ENCODE measurements around the gene ACVR2A. TPM values are rescaled to one million over a fixed set of nuclear protein-coding genes. Genes with fewer than 3 reads are reported as not detected.

ACVR2A gene
- total RNA-seq, 6 experiments from 2014 or later, result 4.1 to 6.2 (median 5.0) TPM

DNA sequence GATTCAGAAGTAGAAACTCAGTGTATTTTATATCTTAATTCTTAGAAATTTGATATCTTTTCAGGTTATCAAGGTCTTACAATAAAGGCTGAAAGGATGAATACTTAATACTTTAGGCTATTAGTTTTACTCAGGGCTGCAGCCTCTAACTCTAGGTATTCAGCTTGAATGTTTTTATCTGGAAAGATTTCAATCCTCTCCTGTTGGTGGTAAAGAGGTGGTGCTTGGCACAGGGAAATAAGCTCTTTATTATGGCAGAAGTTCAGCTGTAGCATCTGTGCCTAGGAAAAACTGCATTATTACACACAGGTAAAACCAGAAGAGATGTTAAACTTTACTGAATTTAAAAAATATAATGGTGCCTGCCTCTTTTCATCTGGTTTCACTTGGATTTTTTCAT, 11.1 kb downstream of the ACVR2A start:
- Mint-ChIP-seq H3K4me1 (ENCODE audit: low read depth) (peaks cover under 1% of the 10 kb centered on the region; the same call in 1 of the 2 replicates), H3K27me3 (ENCODE audit: insufficient read depth) (no peaks in the 10 kb centered on the region), H3K27ac (no peak overlapping the region), H3K9me3 (no peaks in the 10 kb centered on the region), H3K4me3 (no peak overlapping the region), H3K36me3 (ENCODE audit: low read depth) (no peaks in the 10 kb centered on the region)
- DNase-seq, result no peak
- TF ChIP-seq, protein P1, sequence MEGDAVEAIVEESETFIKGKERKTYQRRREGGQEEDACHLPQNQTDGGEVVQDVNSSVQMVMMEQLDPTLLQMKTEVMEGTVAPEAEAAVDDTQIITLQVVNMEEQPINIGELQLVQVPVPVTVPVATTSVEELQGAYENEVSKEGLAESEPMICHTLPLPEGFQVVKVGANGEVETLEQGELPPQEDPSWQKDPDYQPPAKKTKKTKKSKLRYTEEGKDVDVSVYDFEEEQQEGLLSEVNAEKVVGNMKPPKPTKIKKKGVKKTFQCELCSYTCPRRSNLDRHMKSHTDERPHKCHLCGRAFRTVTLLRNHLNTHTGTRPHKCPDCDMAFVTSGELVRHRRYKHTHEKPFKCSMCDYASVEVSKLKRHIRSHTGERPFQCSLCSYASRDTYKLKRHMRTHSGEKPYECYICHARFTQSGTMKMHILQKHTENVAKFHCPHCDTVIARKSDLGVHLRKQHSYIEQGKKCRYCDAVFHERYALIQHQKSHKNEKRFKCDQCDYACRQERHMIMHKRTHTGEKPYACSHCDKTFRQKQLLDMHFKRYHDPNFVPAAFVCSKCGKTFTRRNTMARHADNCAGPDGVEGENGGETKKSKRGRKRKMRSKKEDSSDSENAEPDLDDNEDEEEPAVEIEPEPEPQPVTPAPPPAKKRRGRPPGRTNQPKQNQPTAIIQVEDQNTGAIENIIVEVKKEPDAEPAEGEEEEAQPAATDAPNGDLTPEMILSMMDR (IDR thresholded peaks at IDR 0.05), result no peak

DNA sequence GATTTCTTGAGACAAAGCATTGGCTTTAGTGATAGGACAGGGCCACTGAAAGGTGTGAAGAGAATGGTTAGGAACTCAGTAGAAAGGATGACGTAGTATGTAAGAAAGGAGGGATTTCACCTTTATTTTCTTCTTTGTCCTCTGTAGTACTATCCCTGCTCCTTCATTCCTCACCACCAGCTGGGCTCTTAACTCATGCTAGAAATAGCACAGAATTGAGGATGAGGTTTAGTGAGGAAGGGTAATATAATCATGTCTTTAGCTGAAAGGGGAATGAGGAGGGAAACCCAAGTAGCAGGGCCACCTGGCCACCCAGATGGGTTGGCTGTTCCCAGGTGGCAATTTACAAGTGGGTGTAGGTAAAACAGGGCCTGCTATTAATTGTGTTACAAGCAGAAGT, 15.2 kb downstream of the ACVR2A start:
- Mint-ChIP-seq H3K9me3 (no peaks in the 10 kb centered on the region), H3K27me3 (ENCODE audit: insufficient read depth) (no peaks in the 10 kb centered on the region), H3K36me3 (ENCODE audit: low read depth) (no peaks in the 10 kb centered on the region), H3K4me1 (ENCODE audit: low read depth) (peaks cover 14% of the 10 kb centered on the region; the same call in 1 of the 2 replicates), H3K27ac (no peak overlapping the region), H3K4me3 (no peak overlapping the region)
- TF ChIP-seq, protein P1 (IDR thresholded peaks at IDR 0.05), result no peak
- DNase-seq, result no peak

DNA sequence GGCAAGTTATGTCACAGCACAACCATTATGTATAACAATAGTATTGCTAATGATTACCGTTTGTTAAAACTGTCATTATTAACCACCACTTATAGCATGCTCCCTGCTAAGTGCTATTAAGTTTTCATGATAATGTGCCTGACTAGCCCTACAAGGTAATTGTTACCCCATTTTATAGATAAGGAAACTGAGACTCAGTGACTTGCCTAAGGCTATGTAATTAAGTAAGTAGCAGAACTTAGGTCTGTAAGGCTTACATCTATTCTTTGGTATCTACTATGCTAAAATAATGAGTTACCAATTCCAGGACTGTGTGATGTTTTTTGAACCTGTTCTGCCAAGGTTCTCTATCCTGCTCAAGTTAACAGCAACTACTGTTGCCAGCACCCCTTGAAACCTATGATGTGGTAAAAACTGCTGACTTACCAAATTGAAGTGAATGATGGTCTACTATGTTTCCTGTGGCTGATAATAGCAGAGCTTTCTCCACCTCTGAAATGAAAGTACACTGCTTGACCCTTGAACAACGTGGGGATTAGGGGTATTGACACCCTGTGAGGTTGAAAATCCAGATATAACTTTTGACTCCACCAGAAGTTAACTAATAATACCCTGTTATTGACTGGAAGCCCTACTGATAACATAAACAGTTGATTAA, 18.2 kb downstream of the ACVR2A start:
- H3K4me1 Mint-ChIP-seq (ENCODE audit: low read depth), result peaks cover 14% of the 10 kb centered on the region; the same call in 1 of the 2 replicates
- TF ChIP-seq, protein P1 (IDR thresholded peaks at IDR 0.05), result no peak

DNA sequence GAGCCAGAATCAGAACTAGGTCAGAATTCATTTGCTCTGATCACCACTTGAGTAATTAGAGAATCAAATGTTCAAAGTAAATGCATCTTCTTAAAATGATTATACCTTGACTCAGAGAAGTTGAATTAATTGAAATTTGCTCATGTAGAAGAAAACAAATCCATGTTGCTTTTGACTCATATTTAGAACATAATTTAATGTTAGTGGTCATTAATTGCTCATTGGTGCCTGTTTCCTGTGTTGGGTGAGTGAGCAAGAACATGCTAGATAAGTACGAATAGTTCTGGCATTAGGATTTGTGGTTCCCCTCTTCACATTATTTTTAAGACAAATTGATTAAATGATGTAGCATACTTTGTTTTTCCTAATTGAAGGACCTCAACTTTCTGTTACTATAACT, 19.0 kb downstream of the ACVR2A start:
- Mint-ChIP-seq H3K36me3 (ENCODE audit: low read depth) (no peaks in the 10 kb centered on the region), H3K4me1 (ENCODE audit: low read depth) (peaks cover 14% of the 10 kb centered on the region; the same call in 1 of the 2 replicates), H3K27ac (no peak overlapping the region), H3K27me3 (ENCODE audit: insufficient read depth) (no peaks in the 10 kb centered on the region), H3K9me3 (no peaks in the 10 kb centered on the region), H3K4me3 (no peak overlapping the region)
- DNase-seq, result no peak
- TF ChIP-seq, protein P1 (IDR thresholded peaks at IDR 0.05), result no peak

More for the DNA sequence above, 18.2 kb downstream of the ACVR2A start:
- Mint-ChIP-seq H3K36me3 (ENCODE audit: low read depth) (no peaks in the 10 kb centered on the region), H3K27ac (no peak overlapping the region), H3K9me3 (no peaks in the 10 kb centered on the region), H3K27me3 (ENCODE audit: insufficient read depth) (no peaks in the 10 kb centered on the region), H3K4me3 (no peak overlapping the region)
- no peak for DNase-seq

DNA sequence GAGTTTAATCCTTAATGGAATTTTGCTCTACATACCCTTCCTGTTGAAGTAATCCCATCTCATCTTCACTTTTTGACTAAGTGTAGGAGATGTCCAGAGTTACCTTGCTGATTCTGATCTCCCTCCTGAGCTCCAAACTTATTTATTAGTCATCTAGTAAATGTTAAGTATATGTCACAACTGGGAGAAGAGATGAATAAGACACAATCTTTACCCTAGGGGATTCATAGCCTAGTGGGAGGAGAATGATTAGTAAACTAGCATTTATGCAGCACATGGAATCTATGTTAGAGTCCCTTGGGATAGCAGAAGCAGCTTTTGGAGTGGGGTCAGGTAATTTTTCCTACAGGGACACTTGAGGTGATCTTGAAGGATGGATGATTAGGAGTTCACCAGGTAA, 20.7 kb downstream of the ACVR2A start:
- no peaks in the 10 kb centered on the region for H3K36me3 Mint-ChIP-seq (ENCODE audit: low read depth)
- DNase-seq, result no peak
- no peaks in the 10 kb centered on the region for H3K9me3 Mint-ChIP-seq
- no peaks in the 10 kb centered on the region; the same call in 1 of the 2 replicates for H3K27me3 Mint-ChIP-seq (ENCODE audit: insufficient read depth)
- H3K4me3 Mint-ChIP-seq, result no peak overlapping the region
- H3K4me1 Mint-ChIP-seq (ENCODE audit: low read depth), result peaks cover 14% of the 10 kb centered on the region; the same call in 1 of the 2 replicates
- H3K27ac Mint-ChIP-seq, result no peak overlapping the region
- TF ChIP-seq, protein P1 (IDR thresholded peaks at IDR 0.05), result no peak
